ENCODE results near the gene GOLGA6L25. TPM values are rescaled to one million over a fixed set of nuclear protein-coding genes. Genes with fewer than 3 reads are reported as not detected.
A peak's percentile ranks its signal among the peaks of the same experiment; 100 is the strongest.
"Not testable (repeated sequence)": the region's sequence is repeated elsewhere in the genome, so short reads cannot be mapped to it uniquely, and the experiment has no call there.

The GOLGA6L25 gene
- total RNA-seq, result not detected
- long read RNA-seq, donor 1, result 0 reads
- long read RNA-seq, donor 2, result 0 reads

GRCh38 chr15:28553268-28553667 is at the start of gene GOLGA6L25:
GOLGA6L25 (plus strand) TSS chr15:28553568; CDS start chr15:28553629, 61 bp downstream.
- DNase-seq (ENCODE audit: low spot score); intact Hi-C loops (cut with DNase I): not testable (repeated sequence)

- DNase-seq (ENCODE audit: low spot score), result peak; percentile 6
Observed at GRCh38 chr15:28508217-28508889, 45.0 kb upstream of the GOLGA6L25 start.

GRCh38 chr15:28514128-28514527 is 39.2 kb upstream of the GOLGA6L25 start:
- DNase-seq (ENCODE audit: low spot score), result peak; percentile 77
- intact Hi-C loops (cut with DNase I), result not testable (repeated sequence)

More at GRCh38 chr15:28508217-28508889, 45.0 kb upstream of the GOLGA6L25 start:
- intact Hi-C loops (cut with DNase I), result not testable (repeated sequence)

GRCh38 chr15:28515208-28515607 is 38.2 kb upstream of the GOLGA6L25 start:
- intact Hi-C loops (cut with DNase I); DNase-seq (ENCODE audit: low spot score): not testable (repeated sequence)

- intact Hi-C loops (cut with DNase I), result not testable (repeated sequence)
- DNase-seq (ENCODE audit: low spot score), result peak; percentile 17
Observed at GRCh38 chr15:28532954-28533353, 20.4 kb upstream of the GOLGA6L25 start, which contains the start of gene GOLGA8G. GOLGA8G (minus strand) TSS chr15:28532971; CDS start chr15:28532909, 62 bp downstream.

- peak; percentile 46 for DNase-seq (ENCODE audit: low spot score)
- intact Hi-C loops (cut with DNase I), result not testable (repeated sequence)
Observed at GRCh38 chr15:28573351-28573750, 20.0 kb downstream of the GOLGA6L25 start.

- intact Hi-C loops (cut with DNase I); DNase-seq (ENCODE audit: low spot score): not testable (repeated sequence)
Observed at GRCh38 chr15:28588977-28589606, 35.7 kb downstream of the GOLGA6L25 start.

GRCh38 chr15:28589769-28590168 is 36.4 kb downstream of the GOLGA6L25 start:
- DNase-seq (ENCODE audit: low spot score); intact Hi-C loops (cut with DNase I): not testable (repeated sequence)

- DNase-seq (ENCODE audit: low spot score); intact Hi-C loops (cut with DNase I): not testable (repeated sequence)
Observed at GRCh38 chr15:28592395-28592794, 39.0 kb downstream of the GOLGA6L25 start.

GRCh38 chr15:28593424-28594129 is 40.2 kb downstream of the GOLGA6L25 start:
- intact Hi-C loops (cut with DNase I); DNase-seq (ENCODE audit: low spot score): not testable (repeated sequence)

GRCh38 chr15:28597471-28597870 is 44.1 kb downstream of the GOLGA6L25 start:
- intact Hi-C loops (cut with DNase I); DNase-seq (ENCODE audit: low spot score): not testable (repeated sequence)

- DNase-seq (ENCODE audit: low spot score); intact Hi-C loops (cut with DNase I): not testable (repeated sequence)
Observed at GRCh38 chr15:28598209-28598608, 44.8 kb downstream of the GOLGA6L25 start.

- intact Hi-C loops (cut with DNase I), result not testable (repeated sequence)
Observed at GRCh38 chr15:28602152-28602551, 48.8 kb downstream of the GOLGA6L25 start.

More at GRCh38 chr15:28602152-28602551, 48.8 kb downstream of the GOLGA6L25 start:
- not testable (repeated sequence) for DNase-seq (ENCODE audit: low spot score)

Other genes starting within 250 kb of the GOLGA6L25 start
- gene HERC2, start 231.4 kb upstream of the GOLGA6L25 start, total RNA-seq, result 10 to 100 TPM; 58.6 to 61.5 TPM
- not detected for gene GOLGA6L24, start 195.5 kb upstream of the GOLGA6L25 start, total RNA-seq
- gene GOLGA8F, start 174.9 kb upstream of the GOLGA6L25 start, total RNA-seq, result not detected
- gene GOLGA8G, start 20.6 kb upstream of the GOLGA6L25 start, total RNA-seq, result not detected
- gene GOLGA8M, start 158.9 kb downstream of the GOLGA6L25 start, total RNA-seq, result 1 to 10 TPM in 1 of 2 donors, under 1 TPM in 1; 0.67 to 2.2 TPM

Measured in posterior vena cava (tissue), 2 donors.